Spleen (tissue), 11 donors: ENCODE measurements around the gene CEP112. TPM values are rescaled to one million over a fixed set of nuclear protein-coding genes. Genes with fewer than 3 reads are reported as not detected.
A peak's percentile ranks its signal among the peaks of the same experiment; 100 is the strongest.
"Not testable (repeated sequence)": the region's sequence is repeated elsewhere in the genome, so short reads cannot be mapped to it uniquely, and the experiment has no call there.

Experiments
- DNase-seq: peaks from one replicate; pipeline ENCODE4 v3.0.0-alpha.2; 2020
- H3K27ac ChIP-seq, 8 donors: fragments of 200-600 bp; sonication (generic) in 7 of 8; 1 replicate in 4 of 8; 2 replicates in 4 of 8; pipeline versions ENCODE4 v1.5.0 to v1.8.0; 2016 to 2021; ENCODE audit warnings: inconsistent platforms in 4 of 8, mild to moderate bottlenecking in 4 of 8, moderate library complexity in 1 of 8
- H3K27me3 ChIP-seq, 7 donors: fragments of 200-600 bp; sonication (generic) in 6 of 7; replicated peaks in 1 of 7; 1 replicate in 4 of 7; 2 replicates in 3 of 7; pipeline versions ENCODE4 v1.5.0 to v1.8.0; 2016 to 2021; ENCODE audit warnings: inconsistent platforms in 3 of 7, mild to moderate bottlenecking in 1 of 7
- H3K36me3 ChIP-seq, 6 donors: fragments of 200-600 bp; sonication (generic) in 5 of 6; 1 replicate in 4 of 6; 2 replicates in 2 of 6; pipeline versions ENCODE4 v1.5.0 to v1.8.0; 2016 to 2021; ENCODE audit warnings: inconsistent platforms in 2 of 6
- H3K4me1 ChIP-seq, 6 donors: fragments of 200-600 bp; sonication (generic) in 5 of 6; 1 replicate in 3 of 6; 2 replicates in 3 of 6; pipeline versions ENCODE4 v1.5.0 to v1.8.0; 2016 to 2021; ENCODE audit warnings: inconsistent platforms in 3 of 6
- H3K4me3 ChIP-seq, 8 donors: fragments of 200-600 bp; sonication (generic) in 7 of 8; 1 replicate in 4 of 8; 2 replicates in 4 of 8; pipeline versions ENCODE4 v1.5.0 to v1.8.0; 2016 to 2021; ENCODE audit warnings: inconsistent platforms in 4 of 8, mild to moderate bottlenecking in 4 of 8, moderate library complexity in 2 of 8
- H3K9me3 ChIP-seq, 8 donors: fragments of 200-600 bp; sonication (generic) in 7 of 8; 1 replicate in 4 of 8; 2 replicates in 4 of 8; pipeline versions ENCODE4 v1.5.0 to v1.8.0; 2016 to 2021; ENCODE audit warnings: inconsistent platforms in 4 of 8
- CTCF ChIP-seq, 11 experiments: fragments of 200-600 bp in 7 of 11; fragments of 450-650 bp in 4 of 11; sonication (generic) in 4 of 11; IDR thresholded peaks in 8 of 11; conservative IDR thresholded peaks in 3 of 11; 1 replicate in 7 of 11; 2 replicates in 4 of 11; pipeline versions ENCODE4 v1.4.0 to v1.8.0; 2016 to 2021; ENCODE audit warnings: antibody characterized with exemption in 11 of 11, inconsistent platforms in 4 of 11, mild to moderate bottlenecking in 1 of 11
- POLR2A ChIP-seq, 3 donors: fragments of 450-650 bp; IDR thresholded peaks; one replicate each; pipeline ENCODE4 v1.5.1; 2017; ENCODE audit warnings: antibody characterized with exemption in 3 of 3, mild to moderate bottlenecking in 1 of 3
- POLR2AphosphoS5 ChIP-seq, 3 donors: sonication (generic); formaldehyde crosslinking; IDR thresholded peaks; one replicate each; pipeline ENCODE4 v1.5.1; 2017; ENCODE audit warnings: antibody characterized with exemption in 3 of 3
- WGBS, 5 donors: extraction: QIAGEN DNeasy Blood & Tissue Kit in 3 of 5; methylation state at CpG; one replicate each; pipeline versions ENCODE4 v1.1.5 to v1.1.7; 2013 to 2018; 5-methylcytosine and 5-hydroxymethylcytosine counted together
- intact Hi-C: fragments of 100-400 bp; cut with DNase I; formaldehyde crosslinking; loops from one replicate; pipeline ENCODE4 v1.15.0; 2023; ENCODE audit warnings: low total_unique reads
- polyA plus RNA-seq, 3 donors: library from polyadenylated mRNA; stranded (reverse); fragments of 200-250 nt; gene quantifications; one replicate each; pipeline ENCODE4 v1.2.1, GENCODE V29; 2013
- total RNA-seq, 7 donors: library from RNA; depleted of rRNA in 3 of 7; stranded (reverse); fragments of >200 nt in 3 of 7; fragmentation: NEBNext Ultra II Directional in 4 of 7; extraction: Animal tissue kit (Norgen Biotek cat#: 25700) in 4 of 7; gene quantifications; one replicate each; pipeline versions ENCODE4 v1.1.0 to v1.2.1, GENCODE V29; 2016 to 2021
- donor health status: healthy with polysubstance abuse.
- donor health status: DM: no; HTN: no; CAD: no; lungs with moderate emphysema.
- donor health status: DM: no; HTN: no; CAD: no.
- donor health status: Bipolar disorder and iron deficiency.
- donor health status: healthy.
- donor health status: DM: no; HTN: no; CAD: no.
- donor health status: DM: yes; HTN: yes; CAD: no.

The CEP112 gene
- total and polyA plus RNA-seq, 10 donors, result 3.1 to 31.0 (median 16.8) TPM

- H3K4me3 ChIP-seq, result no peak overlapping the region
- H3K27ac ChIP-seq, result no peak overlapping the region
- H3K27me3 ChIP-seq, result no peaks in the 10 kb centered on the region
- DNase-seq, result no peak
- H3K9me3 ChIP-seq, result no peaks in the 10 kb centered on the region
- no peaks in the 10 kb centered on the region for H3K36me3 ChIP-seq
- 88 to 94% (median 90%) methylated on average over 3 of the region's 3 CpGs for WGBS, 5 donors
- intact Hi-C loops, result loop anchor here (5.0 kb wide), 2 partner anchors 873 to 938 kb away; no protein-coding TSS in a partner anchor
- peaks cover 0 to 3% (median 0%) of the 10 kb centered on the region in 6 donors for H3K4me1 ChIP-seq
- TF ChIP-seq POLR2AphosphoS5 (IDR thresholded peaks at IDR 0.05) (no peak), POLR2A (IDR thresholded peaks at IDR 0.05) (no peak), CTCF (IDR thresholded peaks at IDR 0.05 in 8 of 11, conservative IDR thresholded peaks at IDR 0.05 in 3 of 11) (no peak)
These were observed 22.1 kb downstream of the CEP112 start for GRCh38 chr17:66169839-66170238.

GRCh38 chr17:66167189-66167815, 24.6 kb downstream of the CEP112 start:
- DNase-seq, result no peak
- 66 to 85% (median 83%) methylated on average over 5 of the region's 5 CpGs for WGBS, 5 donors
- H3K9me3 ChIP-seq, result no peaks in the 10 kb centered on the region
- intact Hi-C loops, result loop anchor here (5.0 kb wide), 2 partner anchors 870 to 935 kb away; no protein-coding TSS in a partner anchor
- H3K36me3 ChIP-seq, result no peaks in the 10 kb centered on the region
- no peak overlapping the region for H3K4me3 ChIP-seq
- no peak overlapping the region for H3K27ac ChIP-seq
- H3K4me1 ChIP-seq, result peaks cover 0 to 3% (median 0%) of the 10 kb centered on the region in 6 donors
- no peaks in the 10 kb centered on the region for H3K27me3 ChIP-seq
- no peak for TF ChIP-seq CTCF (IDR thresholded peaks at IDR 0.05 in 8 of 11, conservative IDR thresholded peaks at IDR 0.05 in 3 of 11)
- no peak for TF ChIP-seq POLR2A (IDR thresholded peaks at IDR 0.05)
- TF ChIP-seq POLR2AphosphoS5 (IDR thresholded peaks at IDR 0.05), result no peak

- H3K4me3 ChIP-seq, result no peak overlapping the region
- intact Hi-C loops, result loop anchor here (5.0 kb wide), 2 partner anchors 868 to 933 kb away; no protein-coding TSS in a partner anchor
- DNase-seq, result no peak
- peaks cover 0 to 3% (median 0%) of the 10 kb centered on the region in 6 donors for H3K4me1 ChIP-seq
- no peaks in the 10 kb centered on the region for H3K27me3 ChIP-seq
- no peaks in the 10 kb centered on the region for H3K36me3 ChIP-seq
- TF ChIP-seq CTCF (IDR thresholded peaks at IDR 0.05 in 8 of 11, conservative IDR thresholded peaks at IDR 0.05 in 3 of 11) (peak; percentile 45 to 80 (median 71)), POLR2A (IDR thresholded peaks at IDR 0.05) (no peak), POLR2AphosphoS5 (IDR thresholded peaks at IDR 0.05) (no peak)
- no peak overlapping the region for H3K27ac ChIP-seq
- H3K9me3 ChIP-seq, result peaks cover 0 to 3% (median 0%) of the 10 kb centered on the region in 8 donors
These were observed 26.3 kb downstream of the CEP112 start for GRCh38 chr17:66165537-66166123.

GRCh38 chr17:66155055-66155454, 36.9 kb downstream of the CEP112 start:
- H3K4me1 ChIP-seq, H3K27ac ChIP-seq, intact Hi-C loops, DNase-seq, H3K36me3 ChIP-seq, H3K4me3 ChIP-seq, H3K27me3 ChIP-seq: not testable (repeated sequence)
- peaks cover 0 to 18% (median 9%) of the 10 kb centered on the region in 8 donors for H3K9me3 ChIP-seq
- WGBS, 5 donors, result 83 to 100% (median 88%) methylated on average over 4 of the region's 4 CpGs
